ACC112 (cell line): ENCODE measurements around the gene OSBPL3.

ENCODE experiments used
- H2AFZ ChIP-seq: fragments of 200-600 bp; sonication (generic); one replicate; pipeline ENCODE4 v1.6.0; 2017; ENCODE audit warnings: antibody characterized with exemption, low read length; ENCODE audit not compliant: unreplicated experiment
- H3K27ac ChIP-seq: fragments of 200-600 bp; sonication (generic); 2 replicates; pipeline ENCODE4 v1.5.1; 2014; ENCODE audit warnings: low read depth, mild to moderate bottlenecking, antibody characterized with exemption, low read length, moderate library complexity
- H3K27me3 ChIP-seq: fragments of 200-600 bp; sonication (generic); 2 replicates; pipeline ENCODE4 v1.6.1; 2014; ENCODE audit warnings: mild to moderate bottlenecking, antibody characterized with exemption, low read length, moderate library complexity, mixed read lengths; ENCODE audit not compliant: insufficient read depth
- H3K36me3 ChIP-seq: fragments of 200-600 bp; sonication (generic); 2 replicates; pipeline ENCODE4 v1.6.1; 2016; ENCODE audit warnings: mild to moderate bottlenecking, antibody characterized with exemption, low read length, moderate library complexity, mixed read lengths; ENCODE audit not compliant: insufficient read depth
- H3K4me1 ChIP-seq: fragments of 200-600 bp; sonication (generic); one replicate; pipeline ENCODE4 v1.6.1; 2016; ENCODE audit warnings: low read length, mixed read lengths; ENCODE audit not compliant: insufficient read depth, unreplicated experiment, control insufficient read depth
- H3K4me3 ChIP-seq: fragments of 200-600 bp; sonication (generic); 2 replicates; pipeline ENCODE4 v1.5.1; 2014; ENCODE audit warnings: mild to moderate bottlenecking, low read depth, low read length
- H3K79me2 ChIP-seq: fragments of 200-600 bp; sonication (generic); one replicate; pipeline ENCODE4 v1.6.0; 2016; ENCODE audit warnings: low read length; ENCODE audit not compliant: control insufficient read depth, unreplicated experiment, insufficient read depth

OSBPL3 gene

DNA sequence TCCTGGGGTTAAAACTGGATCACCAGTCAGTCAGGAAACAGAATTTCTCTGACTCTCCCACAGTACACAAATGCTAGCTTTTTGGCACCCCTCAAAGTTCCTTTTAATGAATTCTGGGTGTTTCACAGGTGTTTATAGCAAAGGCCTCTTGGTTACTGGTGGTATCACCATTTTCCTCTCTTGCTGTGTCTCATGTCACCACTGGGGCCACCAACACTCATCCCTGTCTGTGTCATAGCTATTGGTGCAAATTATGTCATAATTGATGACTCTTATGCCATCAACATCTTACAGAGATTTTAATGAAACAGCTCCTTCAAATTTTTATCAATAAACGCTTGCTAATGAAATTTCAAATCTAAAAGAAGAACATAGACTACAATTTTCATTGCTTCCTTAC, 27.7 kb upstream of the OSBPL3 start:
- Histone ChIP-seq H3K27ac (no peak overlapping the region), H2AFZ (no peak overlapping the region), H3K27me3 (no peaks in the 10 kb centered on the region), H3K4me1 (no peaks in the 10 kb centered on the region), H3K79me2 (no peaks in the 10 kb centered on the region), H3K36me3 (no peaks in the 10 kb centered on the region), H3K4me3 (no peak overlapping the region)

DNA sequence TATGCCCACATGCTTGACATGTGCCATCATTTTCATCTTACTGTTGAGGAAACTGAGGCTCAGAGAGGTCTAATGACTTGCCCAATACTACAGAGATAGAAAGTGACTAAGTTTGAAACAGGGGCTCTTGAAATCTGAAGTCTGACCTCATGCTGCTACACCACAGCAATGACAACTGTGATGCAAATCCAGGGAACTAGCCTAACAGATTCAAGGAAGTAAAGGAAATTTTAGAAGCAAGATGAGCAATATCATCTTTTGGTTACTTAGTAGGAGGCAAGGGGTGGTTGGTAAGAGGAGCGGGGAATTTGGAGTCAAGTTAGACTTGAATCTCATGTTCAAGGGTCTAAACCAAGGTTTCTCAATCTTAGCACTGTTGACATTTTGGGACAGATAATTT, 26.3 kb upstream of the OSBPL3 start:
- Histone ChIP-seq H3K27me3 (no peaks in the 10 kb centered on the region), H3K4me3 (no peak overlapping the region), H2AFZ (no peak overlapping the region), H3K79me2 (no peaks in the 10 kb centered on the region), H3K36me3 (no peaks in the 10 kb centered on the region), H3K27ac (no peak overlapping the region), H3K4me1 (no peaks in the 10 kb centered on the region)

DNA sequence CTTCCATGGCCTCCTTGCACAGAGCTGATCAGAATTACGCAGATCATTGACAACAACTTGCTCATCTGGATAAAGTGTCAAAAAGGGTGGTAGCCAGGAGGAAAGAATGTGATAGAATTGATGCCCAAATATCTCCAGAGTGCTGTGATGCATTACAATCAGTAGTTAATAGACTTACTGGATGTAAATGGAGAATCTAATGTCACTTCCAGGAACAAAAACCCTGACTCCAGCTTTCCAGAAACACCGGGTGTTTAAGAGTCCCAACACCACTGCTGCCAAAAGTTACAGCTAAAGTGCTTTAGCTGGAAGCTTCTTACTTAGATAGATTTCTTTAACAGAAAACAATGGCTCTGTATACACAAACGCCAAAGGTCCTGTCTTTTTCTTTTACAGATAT, 25.7 kb upstream of the OSBPL3 start:
- no peak overlapping the region for H3K27ac ChIP-seq
- no peaks in the 10 kb centered on the region for H3K79me2 ChIP-seq
- no peak overlapping the region for H2AFZ ChIP-seq
- H3K27me3 ChIP-seq, result no peaks in the 10 kb centered on the region
- no peaks in the 10 kb centered on the region for H3K36me3 ChIP-seq
- H3K4me3 ChIP-seq, result no peak overlapping the region
- no peaks in the 10 kb centered on the region for H3K4me1 ChIP-seq

DNA sequence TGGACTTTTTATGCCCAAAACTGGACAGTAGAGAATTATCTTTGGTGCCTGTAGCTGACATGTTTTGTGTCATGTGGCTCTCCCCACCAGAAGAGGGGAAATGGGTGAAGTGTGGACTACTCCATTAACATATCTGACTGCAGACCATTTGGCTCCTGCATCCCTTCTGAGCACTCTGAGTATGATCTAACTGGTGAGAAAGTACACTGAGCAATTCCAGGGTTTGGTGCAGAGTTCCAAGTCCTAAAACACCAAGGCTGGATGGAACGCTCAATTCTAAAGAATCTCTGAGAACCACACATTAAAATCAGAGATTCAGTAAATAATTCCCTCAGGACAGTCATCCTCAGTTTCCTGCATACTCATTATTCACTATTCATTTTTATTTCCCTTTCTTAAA, 22.8 kb upstream of the OSBPL3 start:
- no peak overlapping the region for H3K4me3 ChIP-seq
- H3K4me1 ChIP-seq, result no peaks in the 10 kb centered on the region
- H2AFZ ChIP-seq, result no peak overlapping the region
- no peaks in the 10 kb centered on the region for H3K36me3 ChIP-seq
- no peaks in the 10 kb centered on the region for H3K27me3 ChIP-seq
- no peaks in the 10 kb centered on the region for H3K79me2 ChIP-seq
- H3K27ac ChIP-seq, result no peak overlapping the region

DNA sequence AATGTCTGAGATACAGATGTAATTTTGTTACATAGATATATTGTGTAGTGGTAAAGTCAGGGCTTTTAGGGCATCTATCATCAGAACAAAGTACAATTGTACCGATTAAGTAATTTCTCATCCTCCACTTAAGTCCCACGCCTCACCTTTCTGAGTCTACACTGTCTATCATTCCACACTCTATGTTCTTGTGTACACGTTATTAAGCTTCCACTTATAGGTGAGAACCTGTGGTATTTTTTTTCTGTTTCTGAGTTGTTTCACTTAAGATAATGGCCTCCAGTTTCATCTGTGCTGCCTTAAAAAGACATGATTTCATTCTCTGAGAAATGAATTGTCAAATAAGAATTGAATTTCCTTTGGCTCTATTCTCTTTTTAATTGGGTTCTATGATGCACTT, 15.5 kb upstream of the OSBPL3 start:
- H2AFZ ChIP-seq, result no peak overlapping the region
- no peaks in the 10 kb centered on the region for H3K36me3 ChIP-seq
- no peak overlapping the region for H3K27ac ChIP-seq
- H3K4me3 ChIP-seq, result no peak overlapping the region
- no peaks in the 10 kb centered on the region for H3K27me3 ChIP-seq
- no peaks in the 10 kb centered on the region for H3K4me1 ChIP-seq
- H3K79me2 ChIP-seq, result no peaks in the 10 kb centered on the region

DNA sequence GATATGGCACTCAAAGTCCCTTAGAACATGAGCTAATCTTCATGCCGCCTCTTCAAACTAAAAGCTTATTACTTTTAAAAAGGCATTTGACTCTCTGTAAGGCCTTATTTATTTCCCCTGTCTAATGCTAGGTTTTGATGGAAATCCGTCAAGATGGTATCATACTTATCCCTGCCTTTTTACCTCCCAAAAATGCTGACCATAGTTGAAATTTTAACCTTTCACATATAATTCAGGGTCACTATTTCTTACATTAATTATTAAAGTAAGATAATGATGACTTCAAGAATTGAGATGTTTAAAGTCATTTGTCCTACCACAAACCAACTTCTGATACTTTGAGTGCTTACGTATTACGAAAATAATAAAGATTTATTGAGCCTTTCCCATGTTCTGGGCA, 12.3 kb upstream of the OSBPL3 start:
- H3K4me1 ChIP-seq, result no peaks in the 10 kb centered on the region
- no peaks in the 10 kb centered on the region for H3K36me3 ChIP-seq
- H3K27ac ChIP-seq, result no peak overlapping the region
- no peak overlapping the region for H2AFZ ChIP-seq
- H3K27me3 ChIP-seq, result no peaks in the 10 kb centered on the region
- no peaks in the 10 kb centered on the region for H3K79me2 ChIP-seq
- no peak overlapping the region for H3K4me3 ChIP-seq

DNA sequence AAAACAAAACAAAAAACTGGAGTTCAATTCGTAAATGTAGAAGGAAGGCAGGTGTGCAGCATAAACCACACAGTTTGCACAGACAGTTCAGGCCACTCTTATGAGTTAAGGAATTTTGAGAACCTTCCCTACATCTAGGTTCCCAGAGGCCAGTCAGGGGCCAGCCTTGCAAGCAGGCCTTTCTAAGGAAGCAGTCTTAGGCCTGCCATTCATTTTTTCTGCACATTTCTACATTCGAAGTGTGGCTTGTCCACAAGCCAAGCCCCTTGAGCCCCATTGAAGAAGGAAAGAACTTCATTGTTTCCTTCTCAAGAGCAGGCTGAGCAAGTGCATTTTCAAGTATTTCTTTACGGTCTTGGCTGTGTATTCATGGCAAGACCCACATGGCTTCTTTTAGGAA, 11.4 kb upstream of the OSBPL3 start:
- Histone ChIP-seq H3K27ac (no peak overlapping the region), H3K27me3 (no peaks in the 10 kb centered on the region), H2AFZ (no peak overlapping the region), H3K79me2 (no peaks in the 10 kb centered on the region), H3K4me1 (no peaks in the 10 kb centered on the region), H3K36me3 (no peaks in the 10 kb centered on the region), H3K4me3 (no peak overlapping the region)

DNA sequence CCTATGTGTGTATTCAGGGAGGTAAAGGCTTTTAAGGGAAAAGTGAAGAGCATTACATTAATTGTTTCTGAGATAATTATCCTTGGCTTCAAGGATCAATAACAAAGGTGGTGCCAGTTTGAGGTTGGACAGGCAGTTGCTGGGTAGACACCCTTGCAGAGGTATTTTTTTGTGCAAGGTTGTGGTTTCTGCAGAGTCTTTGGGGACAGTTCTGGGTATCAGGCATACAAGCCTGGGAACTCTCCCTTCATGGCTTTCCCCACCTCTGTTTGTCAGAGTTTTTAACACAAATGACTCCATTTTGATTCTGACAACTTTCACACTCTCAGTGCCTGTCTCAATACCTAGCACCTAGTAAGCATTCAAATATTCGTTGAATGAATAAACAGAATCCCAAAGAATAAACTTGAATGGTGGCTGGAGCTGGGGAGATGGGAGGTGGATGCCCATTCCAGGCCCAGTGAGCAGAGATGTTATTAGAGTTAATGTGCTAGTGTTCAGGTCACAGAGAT, 7.4 kb upstream of the OSBPL3 start:
- no peaks in the 10 kb centered on the region for H3K36me3 ChIP-seq
- no peaks in the 10 kb centered on the region for H3K79me2 ChIP-seq
- H2AFZ ChIP-seq, result no peak overlapping the region
- H3K4me1 ChIP-seq, result peaks cover 4% of the 10 kb centered on the region
- H3K27me3 ChIP-seq, result no peaks in the 10 kb centered on the region
- no peak overlapping the region for H3K27ac ChIP-seq
- no peak overlapping the region for H3K4me3 ChIP-seq

DNA sequence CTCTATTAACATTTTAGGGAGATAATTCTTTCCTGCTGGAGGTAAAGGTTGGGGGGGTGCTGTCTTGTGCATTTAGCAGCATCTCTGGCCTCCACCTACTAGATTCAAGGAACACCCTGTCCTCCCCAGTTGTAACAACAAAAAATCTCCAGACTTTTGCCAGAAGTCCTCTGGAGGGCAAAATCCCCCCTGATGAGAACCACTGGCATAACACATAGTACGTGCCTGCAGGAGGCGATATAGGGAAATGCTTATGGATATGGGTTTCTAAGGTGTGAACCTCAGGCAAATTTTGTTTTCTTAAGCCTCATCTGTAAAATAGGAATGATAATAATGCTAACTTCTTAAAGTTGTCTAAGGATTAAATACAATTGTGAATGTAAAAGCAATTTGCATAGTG, 2.9 kb upstream of the OSBPL3 start:
- Histone ChIP-seq H3K79me2 (peaks cover 14% of the 10 kb centered on the region), H3K27ac (no peak overlapping the region), H3K27me3 (no peaks in the 10 kb centered on the region), H3K4me1 (peaks cover 5% of the 10 kb centered on the region), H3K36me3 (no peaks in the 10 kb centered on the region), H3K4me3 (no peak overlapping the region), H2AFZ (no peak overlapping the region)

DNA sequence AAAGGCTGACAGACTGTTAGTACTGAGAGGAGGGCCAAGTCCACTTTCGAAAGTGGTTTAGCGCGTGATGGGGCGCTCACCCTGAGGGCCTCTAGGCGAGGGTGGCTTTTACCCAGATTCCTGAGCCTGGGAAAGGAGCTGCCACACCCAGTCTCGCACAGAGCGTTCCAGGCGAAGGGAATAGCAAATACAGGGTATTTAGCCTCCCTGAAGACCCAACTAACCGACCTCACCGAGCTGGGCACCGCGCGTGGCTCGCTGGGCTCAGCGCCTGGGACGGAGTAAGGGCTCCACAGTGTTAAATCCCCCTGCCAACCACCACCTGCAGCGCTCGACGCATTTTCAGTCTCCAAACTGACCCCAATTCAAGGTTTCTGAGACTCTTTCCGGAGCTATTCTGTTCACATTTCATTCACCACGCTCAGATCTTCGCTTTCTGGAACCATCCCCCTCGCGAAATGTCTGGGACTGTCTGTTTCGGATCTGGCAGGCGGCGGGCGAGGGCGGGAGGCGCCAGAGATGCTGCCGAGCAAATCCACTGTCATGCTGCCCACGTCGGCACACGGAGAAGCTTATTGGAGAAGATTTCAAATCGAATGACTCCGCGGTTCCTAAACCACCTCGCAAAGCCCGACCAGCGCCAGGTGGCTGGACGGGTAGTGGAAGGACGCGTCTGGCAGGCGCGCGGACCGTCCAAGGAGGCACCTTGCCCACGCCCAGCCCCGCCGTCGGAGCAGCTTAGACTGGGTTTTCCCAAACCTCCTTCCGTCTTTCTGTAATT, 1.4 kb upstream of the OSBPL3 start:
- H3K36me3 ChIP-seq, result no peaks in the 10 kb centered on the region
- H3K27ac ChIP-seq, result peak overlapping the region; percentile 12; the same call in 1 of the 2 replicates
- peaks cover 24% of the 10 kb centered on the region for H3K79me2 ChIP-seq
- peak overlapping the region; percentile 97 for H2AFZ ChIP-seq
- no peaks in the 10 kb centered on the region for H3K27me3 ChIP-seq
- peak overlapping the region; percentile 90 for H3K4me3 ChIP-seq
- H3K4me1 ChIP-seq, result peaks cover 5% of the 10 kb centered on the region

DNA sequence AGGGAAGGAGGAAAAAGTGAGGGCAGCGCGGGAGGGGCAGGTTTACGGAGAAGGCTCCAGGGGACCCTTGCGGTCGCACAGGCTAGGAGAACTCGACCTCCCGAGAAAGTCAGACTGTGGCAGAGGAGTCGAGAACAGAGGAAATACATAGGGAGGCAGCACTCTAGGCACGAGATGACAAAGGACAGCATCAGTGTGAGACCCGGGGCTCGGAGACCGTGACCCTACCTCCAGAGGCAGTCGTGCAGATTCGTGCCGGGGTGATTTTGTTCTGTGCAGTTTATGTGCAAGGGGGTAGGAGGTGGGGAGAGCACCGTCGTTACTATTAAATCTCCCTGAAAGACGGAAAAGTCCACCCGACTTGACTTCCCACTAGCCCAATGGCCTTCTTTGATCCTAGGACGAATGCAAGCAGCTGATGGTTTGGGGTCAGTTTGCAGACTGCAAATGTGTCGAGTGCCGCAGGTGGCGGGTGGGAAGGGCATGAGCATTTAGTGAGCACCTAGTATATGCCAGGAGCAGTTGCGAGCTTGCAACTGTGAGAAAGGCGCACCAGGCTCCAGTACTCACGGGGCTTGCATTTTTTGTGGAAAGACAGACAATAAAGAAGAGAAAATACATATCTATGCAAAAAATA, 674 bp upstream of the OSBPL3 start:
- peaks cover 5% of the 10 kb centered on the region for H3K4me1 ChIP-seq
- H3K27ac ChIP-seq, result peak overlapping the region; percentile 57
- no peaks in the 10 kb centered on the region for H3K36me3 ChIP-seq

More for the DNA sequence above, 674 bp upstream of the OSBPL3 start:
- peak overlapping the region; percentile 90 for H3K4me3 ChIP-seq
- H3K79me2 ChIP-seq, result peaks cover 27% of the 10 kb centered on the region
- no peaks in the 10 kb centered on the region for H3K27me3 ChIP-seq
- H2AFZ ChIP-seq, result peak overlapping the region; percentile 97
